NT2/D1 (cell line): ENCODE data around the gene WDFY4.

ENCODE experiments used
- YY1 ChIP-seq: IDR thresholded peaks from 2 replicates; pipeline ENCODE4 v1.6.1; 2011; ENCODE audit not compliant: insufficient read length, insufficient read depth
- ZNF274 ChIP-seq: IDR thresholded peaks from 2 replicates; pipeline ENCODE4 v1.6.1; 2011; ENCODE audit warnings: mild to moderate bottlenecking, low read depth, low read length

GRCh38 chr10:48776528-48776927 is 91.9 kb downstream of the WDFY4 start:
- TF ChIP-seq YY1 (no peak), ZNF274 (no peak)
